ENCODE results near the gene RSRP1. TPM values are rescaled to one million over a fixed set of nuclear protein-coding genes. Genes with fewer than 3 reads are reported as not detected.

The RSRP1 gene
- total RNA-seq, 1 donor from 2014 or later = 222 TPM

- Mint-ChIP-seq H3K36me3 (ENCODE audit: low read depth) (peaks cover 37% of the 10 kb centered on the region), H3K27ac (no peak overlapping the region), H3K4me3 (no peak overlapping the region), H3K27me3 (no peaks in the 10 kb centered on the region), H3K4me1 (peaks cover 44% of the 10 kb centered on the region), H3K9me3 (no peaks in the 10 kb centered on the region)
- ChIA-PET POLR2A (interaction anchor here (0.7 to 3.1 kb wide), 22 partner anchors 8 to 1889 kb away, joined by 3 to 86 read pairs (median 4); partner anchors contain the start of genes CLIC4, ELOA, HNRNPR and MTFR1L), CTCF (interaction anchor here (0.8 to 1.2 kb wide), 2 partner anchors 10 to 14 kb away, joined by 3 to 6 read pairs; partner anchors contain the start of gene RSRP1)
- DNase-seq = no peak
- peak; percentile 58 for ATAC-seq (ENCODE audit: low read depth)
- intact Hi-C loops (cut with micrococcal nuclease) = loop anchor here (1.0 to 10.0 kb wide), 5 partner anchors 7 to 588 kb away; partner anchors contain the start of genes RSRP1 and SRRM1
- no peak for TF ChIP-seq CTCF (IDR thresholded peaks at IDR 0.05)
Observed at GRCh38 chr1:25232866-25233784, 14.1 kb downstream of the RSRP1 start.

- TF ChIP-seq CTCF (IDR thresholded peaks at IDR 0.05) = no peak
- no peak within 1 kb of the TSS for H3K27ac Mint-ChIP-seq
Observed at GRCh38 chr1:25232027-25232865, 15.0 kb downstream of the RSRP1 start, which contains the start of gene SYF2. SYF2 (minus strand) TSS chr1:25232502; CDS start chr1:25232467, 35 bp downstream.

DNA sequence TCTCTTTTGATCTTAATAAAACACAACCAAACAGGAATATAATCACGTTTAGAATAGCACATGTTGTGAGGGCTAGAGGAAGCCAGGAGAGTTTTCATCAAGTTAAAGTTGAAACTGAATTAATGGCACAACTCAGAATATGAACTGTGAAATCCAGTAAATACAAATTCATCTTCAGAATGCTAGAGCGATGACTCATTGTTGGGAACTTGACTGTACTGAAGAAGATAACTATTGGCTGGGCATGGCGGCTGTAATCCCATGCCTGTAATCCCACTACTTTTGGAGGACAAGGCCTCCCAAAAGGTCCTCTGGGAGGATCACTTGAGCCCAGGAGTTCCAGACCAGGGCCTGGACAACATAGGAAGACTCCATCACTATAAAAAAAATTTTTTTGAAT, 23.8 kb downstream of the RSRP1 start:
- no peak overlapping the region for H3K4me3 Mint-ChIP-seq
- DNase-seq (no peak), ATAC-seq (ENCODE audit: low read depth) (no peak)
- no peaks in the 10 kb centered on the region for H3K9me3 Mint-ChIP-seq
- CTCF ChIA-PET = interaction anchor here (1.0 kb wide), 1 partner anchor 16 kb away, joined by 3 read pairs; no protein-coding TSS in a partner anchor
- no peaks in the 10 kb centered on the region for H3K27me3 Mint-ChIP-seq
- TF ChIP-seq CTCF (IDR thresholded peaks at IDR 0.05) = no peak
- H3K36me3 Mint-ChIP-seq (ENCODE audit: low read depth) = peaks cover 82% of the 10 kb centered on the region
- no peak overlapping the region for H3K27ac Mint-ChIP-seq
- H3K4me1 Mint-ChIP-seq = no peaks in the 10 kb centered on the region
- intact Hi-C loops (cut with micrococcal nuclease) = no loop called here
- POLR2A ChIA-PET = interaction anchor here (0.8 kb wide), 1 partner anchor 9 kb away, joined by 3 read pairs; the partner anchor contains the start of gene SYF2

More at GRCh38 chr1:25232027-25232865, 15.0 kb downstream of the RSRP1 start, which contains the start of gene SYF2:
- Mint-ChIP-seq H3K4me3 (no peak within 1 kb of the TSS), H3K9me3 (no peaks in the 10 kb centered on the region), H3K36me3 (ENCODE audit: low read depth) (peaks cover 46% of the 10 kb centered on the region), H3K27me3 (no peaks in the 10 kb centered on the region), H3K4me1 (peaks cover 36% of the 10 kb centered on the region)
- intact Hi-C loops (cut with micrococcal nuclease) = loop anchor here (1.0 to 10.0 kb wide), 5 partner anchors 8 to 587 kb away; partner anchors contain the start of genes RSRP1 and SRRM1
- ATAC-seq (ENCODE audit: low read depth) (peak; percentile 87), DNase-seq (peak; percentile 81)
- ChIA-PET POLR2A (interaction anchor here (0.6 to 3.1 kb wide), 31 partner anchors 9 to 1888 kb away, joined by 3 to 86 read pairs (median 4); partner anchors contain the start of genes CLIC4, ELOA, HNRNPR and MTFR1L), CTCF (interaction anchor here (0.7 to 1.2 kb wide), 3 partner anchors 10 to 384 kb away, joined by 3 to 6 read pairs (median 3); partner anchors contain the start of gene RSRP1)

DNA sequence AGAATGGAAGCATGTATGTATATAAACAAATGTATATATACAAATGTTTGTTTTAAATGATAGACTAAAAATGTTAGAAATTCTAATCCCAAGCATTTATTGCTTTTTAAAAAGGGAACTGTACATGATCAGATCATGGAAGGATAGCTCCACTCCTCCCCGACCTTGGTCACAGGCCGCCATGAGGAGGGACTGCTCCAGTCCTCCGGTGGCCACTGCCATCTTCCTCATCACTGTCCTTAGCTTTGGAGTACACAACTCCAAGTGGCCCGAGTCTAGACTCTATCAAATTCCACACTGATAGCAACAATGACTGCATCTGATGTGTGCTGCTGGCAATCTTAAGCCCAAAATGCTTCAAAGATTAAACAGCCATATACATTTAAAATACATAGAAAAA, 24.6 kb downstream of the RSRP1 start:
- Mint-ChIP-seq H3K27ac (no peak overlapping the region), H3K4me1 (no peaks in the 10 kb centered on the region), H3K27me3 (no peaks in the 10 kb centered on the region), H3K36me3 (ENCODE audit: low read depth) (peaks cover 75% of the 10 kb centered on the region), H3K4me3 (no peak overlapping the region), H3K9me3 (no peaks in the 10 kb centered on the region)
- no peak for TF ChIP-seq CTCF (IDR thresholded peaks at IDR 0.05)
- DNase-seq = no peak
- ChIA-PET CTCF (interaction anchor here (1.0 kb wide), 1 partner anchor 17 kb away, joined by 3 read pairs; no protein-coding TSS in a partner anchor), POLR2A (interaction anchor here (0.8 kb wide), 1 partner anchor 10 kb away, joined by 3 read pairs; the partner anchor contains the start of gene SYF2)
- ATAC-seq (ENCODE audit: low read depth) = no peak
- intact Hi-C loops (cut with micrococcal nuclease) = no loop called here
